H1 (cell line): ENCODE results near the gene PCDH9. TPM values are rescaled to one million over a fixed set of nuclear protein-coding genes. Genes with fewer than 3 reads are reported as not detected.

Experiments
- CTCF ChIA-PET: fragments of 300-600 bp; sonication (Branson Sonifier 250); formaldehyde crosslinking; loops from one replicate; lab custom pipeline; 2021; ENCODE audit not compliant: partially characterized antibody; lab: Charles Lee
- POLR2A ChIA-PET: fragments of 300-600 bp; sonication (Branson Sonifier 250); formaldehyde crosslinking; loops from one replicate; lab custom pipeline; 2021; ENCODE audit warnings: inconsistent platforms; ENCODE audit not compliant: partially characterized antibody; lab: Charles Lee
- DNase-seq, 2 experiments: peaks; one replicate each; pipeline versions ENCODE4 v3.0.0 to v3.0.0-alpha.2; 2010 to 2022; ENCODE audit warnings: low spot score in 2 of 2, low read depth in 1 of 2, mixed read lengths in 1 of 2
- FAIRE-seq: peaks from 2 replicates; lab custom pipeline; 2011; peaks lifted over from hg19 to GRCh38; lab: Jason Lieb, UNC
- H2AFZ ChIP-seq: 2 replicates; pipeline ENCODE4 v1.8.1; 2012; ENCODE audit warnings: low read length, inconsistent platforms
- H2AK5ac ChIP-seq: 2 replicates; pipeline ENCODE4 v1.6.1; 2013; ENCODE audit warnings: low read depth, low read length
- H2BK120ac ChIP-seq: replicated peaks from 2 replicates; pipeline ENCODE3; 2013; ENCODE audit warnings: low read depth, low read length, inconsistent platforms
- H2BK12ac ChIP-seq: 2 replicates; pipeline ENCODE4 v1.6.1; 2013; ENCODE audit warnings: low read depth, low read length
- H2BK15ac ChIP-seq: 2 replicates; pipeline ENCODE4 v1.6.1; 2013; ENCODE audit warnings: low read length
- H2BK20ac ChIP-seq: 2 replicates; pipeline ENCODE4 v1.6.1; 2013; ENCODE audit warnings: low read length
- H2BK5ac ChIP-seq: 2 replicates; pipeline ENCODE4 v1.6.1; 2013; ENCODE audit warnings: low read depth, low read length
- H3K14ac ChIP-seq: 2 replicates; pipeline ENCODE4 v1.6.1; 2013; ENCODE audit warnings: inconsistent platforms; ENCODE audit not compliant: insufficient read length
- H3K18ac ChIP-seq: 2 replicates; pipeline ENCODE4 v1.6.1; 2013; ENCODE audit warnings: low read length; ENCODE audit errors: extremely low read depth
- H3K23ac ChIP-seq: 2 replicates; pipeline ENCODE4 v1.6.1; 2013; ENCODE audit warnings: inconsistent platforms; ENCODE audit not compliant: insufficient read length
- H3K23me2 ChIP-seq: 2 replicates; pipeline ENCODE4 v1.6.1; 2013; ENCODE audit warnings: low read depth, low read length
- H3K27ac ChIP-seq: 2 replicates; pipeline ENCODE4 v1.6.1; 2011; ENCODE audit warnings: low read depth, low read length, inconsistent platforms
- H3K27me3 ChIP-seq, 4 experiments: replicated peaks in 1 of 4; 1 replicate in 1 of 4; 2 replicates in 3 of 4; pipeline versions ENCODE4 v1.6.1 to v1.8.1; 2011 to 2013; ENCODE audit warnings: low read length in 3 of 4, mild to moderate bottlenecking in 3 of 4, inconsistent platforms in 2 of 4, mixed read lengths in 2 of 4, moderate library complexity in 1 of 4; ENCODE audit not compliant: control insufficient read depth in 3 of 4, insufficient read depth in 3 of 4; ENCODE audit errors: extremely low read depth in 1 of 4
- H3K36me3 ChIP-seq, 4 experiments: 2 replicates each; pipeline versions ENCODE4 v1.6.1 to v1.8.1; 2011 to 2013; ENCODE audit warnings: mild to moderate bottlenecking in 4 of 4, low read length in 3 of 4, moderate library complexity in 2 of 4, control low read depth in 1 of 4, inconsistent platforms in 1 of 4; ENCODE audit not compliant: insufficient read depth in 4 of 4, control insufficient read depth in 2 of 4
- H3K4ac ChIP-seq: replicated peaks from 2 replicates; pipeline ENCODE3; 2013; ENCODE audit warnings: low read length, low read depth, mixed read lengths, inconsistent platforms; ENCODE audit not compliant: insufficient read length
- H3K4me1 ChIP-seq, 4 experiments: replicated peaks in 1 of 4; 1 replicate in 1 of 4; 2 replicates in 3 of 4; pipeline versions ENCODE4 v1.6.1 to v1.8.1; 2011 to 2013; ENCODE audit warnings: low read length in 3 of 4, inconsistent platforms in 2 of 4, mixed read lengths in 1 of 4; ENCODE audit not compliant: insufficient read depth in 4 of 4, control insufficient read depth in 3 of 4
- H3K4me2 ChIP-seq, 2 experiments: 2 replicates each; pipeline versions ENCODE4 v1.6.1 to v1.8.1; 2011 to 2013; ENCODE audit warnings: low read depth in 2 of 2, low read length in 2 of 2, control low read depth in 1 of 2, inconsistent platforms in 1 of 2, mild to moderate bottlenecking in 1 of 2; ENCODE audit not compliant: insufficient read depth in 1 of 2
- H3K4me3 ChIP-seq, 4 experiments: fragments of 200-600, 300-600 bp in 1 of 4; sonication (generic), shearing (Covaris generic), sonication (Bioruptor Twin) in 1 of 4; 2 replicates each; pipeline versions ENCODE4 v1.5.1 to v1.8.1; 2011 to 2016; ENCODE audit warnings: low read length in 4 of 4, low read depth in 3 of 4, control low read depth in 2 of 4, inconsistent platforms in 2 of 4, mild to moderate bottlenecking in 2 of 4, mixed read lengths in 1 of 4, moderate library complexity in 1 of 4; ENCODE audit not compliant: insufficient read depth in 2 of 4; ENCODE audit errors: extremely low read depth in 1 of 4
- H3K56ac ChIP-seq: replicated peaks from 2 replicates; pipeline ENCODE3; 2013; ENCODE audit warnings: low read depth, mild to moderate bottlenecking, mixed read lengths, low read length, inconsistent platforms; ENCODE audit not compliant: insufficient read length
- H3K79me1 ChIP-seq: 2 replicates; pipeline ENCODE4 v1.6.1; 2013; ENCODE audit warnings: low read depth, low read length, control low read depth
- H3K79me2 ChIP-seq, 2 experiments: 2 replicates each; pipeline versions ENCODE4 v1.6.1 to v1.8.1; 2012 to 2013; ENCODE audit warnings: low read length in 2 of 2, mild to moderate bottlenecking in 2 of 2, inconsistent platforms in 1 of 2; ENCODE audit not compliant: insufficient read depth in 2 of 2, control insufficient read depth in 1 of 2
- H3K9ac ChIP-seq, 4 experiments: replicated peaks in 1 of 4; 1 replicate in 1 of 4; 2 replicates in 3 of 4; pipeline versions ENCODE4 v1.6.1 to v1.8.1; 2011 to 2013; ENCODE audit warnings: low read depth in 3 of 4, low read length in 3 of 4, control low read depth in 2 of 4, mild to moderate bottlenecking in 2 of 4, moderate library complexity in 2 of 4, inconsistent platforms in 1 of 4; ENCODE audit errors: extremely low read depth in 1 of 4
- H3K9me3 ChIP-seq, 2 experiments: 2 replicates each; pipeline versions ENCODE4 v1.6.1 to v1.8.1; 2012 to 2013; ENCODE audit warnings: mild to moderate bottlenecking in 2 of 2, moderate library complexity in 2 of 2, control low read depth in 1 of 2, inconsistent platforms in 1 of 2, low read depth in 1 of 2, low read length in 1 of 2, mixed read lengths in 1 of 2; ENCODE audit not compliant: insufficient read depth in 2 of 2
- H4K20me1 ChIP-seq, 2 experiments: replicated peaks in 1 of 2; 2 replicates each; pipeline versions ENCODE3 to v1.8.1; 2011 to 2013; ENCODE audit warnings: inconsistent platforms in 2 of 2, low read length in 2 of 2, mild to moderate bottlenecking in 1 of 2; ENCODE audit not compliant: insufficient read depth in 2 of 2, control insufficient read depth in 1 of 2
- H4K5ac ChIP-seq: 2 replicates; pipeline ENCODE4 v1.6.1; 2013; ENCODE audit warnings: low read length, low read depth, mixed read lengths, inconsistent platforms; ENCODE audit not compliant: insufficient read length
- H4K8ac ChIP-seq: 2 replicates; pipeline ENCODE4 v1.8.0; 2013; ENCODE audit warnings: mild to moderate bottlenecking, moderate library complexity, low read length, inconsistent platforms; ENCODE audit not compliant: insufficient read depth; ENCODE audit errors: extremely low read depth
- H4K91ac ChIP-seq: replicated peaks from 2 replicates; pipeline ENCODE3; 2013; ENCODE audit warnings: low read length, mixed read lengths, inconsistent platforms; ENCODE audit not compliant: insufficient read length
- ATF2 ChIP-seq: IDR thresholded peaks from 2 replicates; pipeline ENCODE4 v1.6.1; 2012; ENCODE audit warnings: low read length, inconsistent platforms
- CEBPB ChIP-seq: IDR thresholded peaks from 2 replicates; pipeline ENCODE4 v1.6.1; 2012; ENCODE audit warnings: low read depth, low read length
- EGR1 ChIP-seq: IDR thresholded peaks from 2 replicates; pipeline ENCODE4 v1.6.1; 2011; ENCODE audit warnings: low read depth, low read length, borderline replicate concordance
- polyA plus RNA-seq, 7 experiments: library from polyadenylated mRNA; depleted of rRNA in 3 of 7; stranded (reverse) in 5 of 7; unstranded in 2 of 7; fragments of >200 nt in 5 of 7; fragments of 200-250 nt in 2 of 7; gene quantifications; 1 replicate in 5 of 7; 2 replicates in 1 of 7; 4 replicates in 1 of 7; pipeline versions ENCODE4 v1.2.1 to v1.2.3, GENCODE V29; 2011 to 2013; ENCODE audit warnings: missing spikeins in 2 of 7, mixed read lengths in 2 of 7
- total RNA-seq: library from RNA; stranded (reverse); fragmentation: NEBNext Ultra II Directional; extraction: Animal tissue kit (Norgen Biotek cat#: 25700); gene quantifications from 2 replicates; pipeline ENCODE4 v1.2.1, GENCODE V29; 2021

The PCDH9 gene
- total and polyA plus RNA-seq, 2 of the 8 experiments (the other 6 are each of a cell fraction or from before 2014, with no cell fraction given): 0.12 to 0.60 TPM

- Histone ChIP-seq H4K8ac (no peak overlapping the region), H3K4me3 (no peak overlapping the region), H2BK120ac (no peak overlapping the region), H3K27me3 (no peaks in the 10 kb centered on the region), H4K91ac (no peak overlapping the region), H4K5ac (no peak overlapping the region), H3K18ac (no peak overlapping the region), H3K27ac (no peak overlapping the region), H3K14ac (no peak overlapping the region), H2BK20ac (no peak overlapping the region), H4K20me1 (no peaks in the 10 kb centered on the region), H2BK12ac (no peak overlapping the region), H2BK15ac (no peak overlapping the region), H3K23me2 (no peaks in the 10 kb centered on the region), H3K23ac (no peak overlapping the region), H2AK5ac (no peak overlapping the region), H3K4ac (no peak overlapping the region), H3K9me3 (no peaks in the 10 kb centered on the region), H2BK5ac (no peak overlapping the region), H3K79me1 (no peaks in the 10 kb centered on the region), H3K79me2 (no peaks in the 10 kb centered on the region), H3K36me3 (no peaks in the 10 kb centered on the region), H2AFZ (no peak overlapping the region), H3K4me2 (no peak overlapping the region), H3K9ac (no peak overlapping the region), H3K4me1 (no peaks in the 10 kb centered on the region; a peak in 1 of 7 replicates), H3K56ac (no peak overlapping the region)
- FAIRE-seq: no peak
- TF ChIP-seq EGR1 (no peak), ATF2 (no peak), CEBPB (no peak)
- ChIA-PET POLR2A (no interaction called here), CTCF (no interaction called here)
- no peak for DNase-seq
Measured at GRCh38 chr13:66430269-66430668, 799.9 kb downstream of the PCDH9 start.
